ENCODE results near the gene TTC7B.

TTC7B gene

GRCh38 chr14:90545966-90546751 lies 270.1 kb downstream of the TTC7B start:
- Histone ChIP-seq H3K4me3 (ENCODE audit: low read depth in 1 of 5, low read length in 5 of 5) (no peak overlapping the region), H3K9ac (ENCODE audit: low read length in 5 of 5) (no peak overlapping the region), H3K9me3 (ENCODE audit: control insufficient read depth in 5 of 5, low read length in 5 of 5) (no peaks in the 10 kb centered on the region), H3K27ac (ENCODE audit: low read depth, low read length) (no peak overlapping the region), H3K4me1 (ENCODE audit: control insufficient read depth in 5 of 5, insufficient read depth in 5 of 5, low read length in 5 of 5) (peaks cover 0 to 14% (median 9%) of the 10 kb centered on the region in 5 donors), H3K36me3 (ENCODE audit: control insufficient read depth in 5 of 5, insufficient read depth in 5 of 5, low read length in 5 of 5) (peaks cover 0 to 37% (median 15%) of the 10 kb centered on the region in 5 donors), H3K27me3 (ENCODE audit: control insufficient read depth in 5 of 5, insufficient read depth in 4 of 5, low read length in 5 of 5) (no peaks in the 10 kb centered on the region)

GRCh38 chr14:90545382-90545781 lies 270.8 kb downstream of the TTC7B start:
- Histone ChIP-seq H3K9me3 (ENCODE audit: control insufficient read depth in 5 of 5, low read length in 5 of 5) (no peaks in the 10 kb centered on the region), H3K27ac (ENCODE audit: low read depth, low read length) (no peak overlapping the region), H3K9ac (ENCODE audit: low read length in 5 of 5) (no peak overlapping the region), H3K4me3 (ENCODE audit: low read depth in 1 of 5, low read length in 5 of 5) (no peak overlapping the region), H3K4me1 (ENCODE audit: control insufficient read depth in 5 of 5, insufficient read depth in 5 of 5, low read length in 5 of 5) (peaks cover 0 to 14% (median 9%) of the 10 kb centered on the region in 5 donors), H3K36me3 (ENCODE audit: control insufficient read depth in 5 of 5, insufficient read depth in 5 of 5, low read length in 5 of 5) (peaks cover 0 to 38% (median 18%) of the 10 kb centered on the region in 5 donors), H3K27me3 (ENCODE audit: control insufficient read depth in 5 of 5, insufficient read depth in 4 of 5, low read length in 5 of 5) (no peaks in the 10 kb centered on the region)

DNA sequence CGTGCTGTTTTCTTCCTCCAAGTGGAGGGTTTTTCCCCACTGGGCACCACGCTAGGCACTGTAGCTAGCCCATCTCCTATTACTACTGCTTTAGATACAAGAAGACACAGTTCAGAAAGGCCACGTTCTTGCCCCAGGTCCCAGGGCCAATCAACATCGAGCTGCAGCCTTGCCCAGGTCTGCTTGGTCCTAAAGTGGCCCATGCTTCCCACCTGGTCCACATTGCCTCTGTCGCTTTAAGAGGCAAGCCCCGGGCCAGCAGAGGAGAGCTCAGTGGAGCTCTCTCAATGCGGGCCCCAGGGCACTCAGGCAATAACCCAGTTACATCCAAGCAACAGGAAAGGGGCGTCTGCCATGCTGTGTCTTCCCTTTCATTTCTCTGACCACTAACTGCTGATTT lies 271.3 kb downstream of the TTC7B start:
- no peak overlapping the region for H3K4me3 ChIP-seq (ENCODE audit: low read depth in 1 of 5, low read length in 5 of 5)
- no peaks in the 10 kb centered on the region for H3K27me3 ChIP-seq (ENCODE audit: control insufficient read depth in 5 of 5, insufficient read depth in 4 of 5, low read length in 5 of 5)
- no peak overlapping the region for H3K9ac ChIP-seq (ENCODE audit: low read length in 5 of 5)
- H3K27ac ChIP-seq (ENCODE audit: low read depth, low read length), result no peak overlapping the region
- peaks cover 0 to 39% (median 20%) of the 10 kb centered on the region in 5 donors for H3K36me3 ChIP-seq (ENCODE audit: control insufficient read depth in 5 of 5, insufficient read depth in 5 of 5, low read length in 5 of 5)
- H3K9me3 ChIP-seq (ENCODE audit: control insufficient read depth in 5 of 5, low read length in 5 of 5), result no peaks in the 10 kb centered on the region
- H3K4me1 ChIP-seq (ENCODE audit: control insufficient read depth in 5 of 5, insufficient read depth in 5 of 5, low read length in 5 of 5), result peaks cover 0 to 14% (median 9%) of the 10 kb centered on the region in 5 donors

DNA sequence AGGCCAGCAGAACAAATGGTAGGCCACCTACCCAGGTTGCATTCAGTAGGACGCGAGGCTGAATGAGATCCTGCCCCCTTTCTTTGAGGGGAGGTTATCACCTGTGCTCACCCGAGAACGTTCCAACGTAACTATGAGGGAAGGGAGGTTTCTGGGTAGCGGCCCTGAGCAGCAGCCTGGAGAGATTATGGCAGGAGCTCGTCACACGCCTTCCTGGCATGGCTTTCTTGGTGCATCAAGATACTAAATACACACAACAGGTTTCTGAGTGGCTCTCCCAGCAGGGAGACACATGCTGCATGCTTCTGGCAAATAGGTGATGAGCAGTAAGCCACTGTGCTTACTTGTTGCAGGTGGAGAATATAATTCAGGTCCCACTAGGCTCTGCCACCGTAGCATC lies 271.7 kb downstream of the TTC7B start:
- Histone ChIP-seq H3K9me3 (ENCODE audit: control insufficient read depth in 5 of 5, low read length in 5 of 5) (no peaks in the 10 kb centered on the region), H3K4me1 (ENCODE audit: control insufficient read depth in 5 of 5, insufficient read depth in 5 of 5, low read length in 5 of 5) (peaks cover 0 to 14% (median 9%) of the 10 kb centered on the region in 5 donors), H3K36me3 (ENCODE audit: control insufficient read depth in 5 of 5, insufficient read depth in 5 of 5, low read length in 5 of 5) (peaks cover 0 to 43% (median 24%) of the 10 kb centered on the region in 5 donors), H3K4me3 (ENCODE audit: low read depth in 1 of 5, low read length in 5 of 5) (no peak overlapping the region), H3K9ac (ENCODE audit: low read length in 5 of 5) (no peak overlapping the region), H3K27me3 (ENCODE audit: control insufficient read depth in 5 of 5, insufficient read depth in 4 of 5, low read length in 5 of 5) (no peaks in the 10 kb centered on the region), H3K27ac (ENCODE audit: low read depth, low read length) (no peak overlapping the region)

GRCh38 chr14:90543876-90544275 lies 272.4 kb downstream of the TTC7B start:
- H3K36me3 ChIP-seq (ENCODE audit: control insufficient read depth in 5 of 5, insufficient read depth in 5 of 5, low read length in 5 of 5), result peaks cover 0 to 50% (median 31%) of the 10 kb centered on the region in 5 donors
- no peaks in the 10 kb centered on the region for H3K27me3 ChIP-seq (ENCODE audit: control insufficient read depth in 5 of 5, insufficient read depth in 4 of 5, low read length in 5 of 5)
- H3K4me3 ChIP-seq (ENCODE audit: low read depth in 1 of 5, low read length in 5 of 5), result no peak overlapping the region
- no peak overlapping the region for H3K9ac ChIP-seq (ENCODE audit: low read length in 5 of 5)
- no peak overlapping the region for H3K27ac ChIP-seq (ENCODE audit: low read depth, low read length)
- H3K4me1 ChIP-seq (ENCODE audit: control insufficient read depth in 5 of 5, insufficient read depth in 5 of 5, low read length in 5 of 5), result peaks cover 0 to 14% (median 9%) of the 10 kb centered on the region in 5 donors
- no peaks in the 10 kb centered on the region for H3K9me3 ChIP-seq (ENCODE audit: control insufficient read depth in 5 of 5, low read length in 5 of 5)

DNA sequence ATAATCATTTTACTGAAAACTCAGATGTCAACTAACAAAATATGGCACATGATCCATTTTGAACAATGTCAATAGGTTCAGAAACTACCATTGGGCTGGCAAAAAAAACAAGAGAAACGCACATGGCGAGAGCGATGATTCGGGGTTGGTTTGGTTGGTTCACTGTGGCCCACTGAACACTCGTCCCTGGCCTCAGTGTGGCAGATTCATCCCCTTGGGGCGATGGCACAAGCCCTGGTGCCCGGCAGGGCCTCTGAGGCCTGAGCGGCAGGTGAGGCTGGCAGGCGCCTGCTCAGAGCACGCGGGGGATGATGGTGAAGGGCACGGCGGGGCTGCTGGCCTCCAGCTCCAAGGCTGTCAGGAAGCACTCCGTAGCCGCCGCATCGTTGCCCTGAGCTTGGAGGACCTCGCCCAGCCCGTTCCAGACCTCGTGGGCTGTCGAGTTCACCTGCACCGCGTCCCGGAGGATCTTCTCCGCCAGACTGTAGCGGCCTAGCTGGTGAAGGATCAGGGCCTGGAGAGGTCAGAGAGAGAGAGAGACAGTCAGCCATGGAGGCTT lies 275.1 kb downstream of the TTC7B start:
- Histone ChIP-seq H3K9ac (ENCODE audit: low read length in 5 of 5) (no peak overlapping the region), H3K4me3 (ENCODE audit: low read depth in 1 of 5, low read length in 5 of 5) (no peak overlapping the region), H3K4me1 (ENCODE audit: control insufficient read depth in 5 of 5, insufficient read depth in 5 of 5, low read length in 5 of 5) (peaks cover 0 to 19% (median 13%) of the 10 kb centered on the region in 5 donors), H3K27ac (ENCODE audit: low read depth, low read length) (no peak overlapping the region), H3K36me3 (ENCODE audit: control insufficient read depth in 5 of 5, insufficient read depth in 5 of 5, low read length in 5 of 5) (peaks cover 0 to 50% (median 33%) of the 10 kb centered on the region in 5 donors), H3K9me3 (ENCODE audit: control insufficient read depth in 5 of 5, low read length in 5 of 5) (no peaks in the 10 kb centered on the region), H3K27me3 (ENCODE audit: control insufficient read depth in 5 of 5, insufficient read depth in 4 of 5, low read length in 5 of 5) (no peaks in the 10 kb centered on the region)

DNA sequence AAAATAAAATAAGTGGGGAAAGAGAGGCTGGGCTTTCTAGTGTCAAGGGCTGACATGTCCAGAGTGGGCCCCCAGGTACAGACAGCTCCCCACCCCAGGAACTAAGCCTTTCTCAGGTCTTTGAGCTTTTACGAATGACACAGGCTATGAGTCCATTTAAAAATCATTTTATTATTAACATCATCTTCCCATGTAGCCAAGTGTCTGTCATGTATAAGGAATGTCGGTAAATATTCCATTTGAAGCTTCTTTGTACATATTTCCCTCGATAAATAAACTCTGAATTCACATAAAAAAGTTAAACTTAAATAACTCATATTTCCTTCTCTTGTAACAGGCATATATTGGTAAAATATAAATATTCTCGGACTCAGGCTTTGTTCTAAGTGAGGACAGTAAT lies 275.8 kb downstream of the TTC7B start:
- Histone ChIP-seq H3K27me3 (ENCODE audit: control insufficient read depth in 5 of 5, insufficient read depth in 4 of 5, low read length in 5 of 5) (no peaks in the 10 kb centered on the region), H3K9ac (ENCODE audit: low read length in 5 of 5) (no peak overlapping the region), H3K4me1 (ENCODE audit: control insufficient read depth in 5 of 5, insufficient read depth in 5 of 5, low read length in 5 of 5) (peaks cover 0 to 22% (median 10%) of the 10 kb centered on the region in 5 donors), H3K36me3 (ENCODE audit: control insufficient read depth in 5 of 5, insufficient read depth in 5 of 5, low read length in 5 of 5) (peaks cover 0 to 50% (median 33%) of the 10 kb centered on the region in 5 donors), H3K9me3 (ENCODE audit: control insufficient read depth in 5 of 5, low read length in 5 of 5) (no peaks in the 10 kb centered on the region), H3K4me3 (ENCODE audit: low read depth in 1 of 5, low read length in 5 of 5) (no peak overlapping the region), H3K27ac (ENCODE audit: low read depth, low read length) (no peak overlapping the region)

DNA sequence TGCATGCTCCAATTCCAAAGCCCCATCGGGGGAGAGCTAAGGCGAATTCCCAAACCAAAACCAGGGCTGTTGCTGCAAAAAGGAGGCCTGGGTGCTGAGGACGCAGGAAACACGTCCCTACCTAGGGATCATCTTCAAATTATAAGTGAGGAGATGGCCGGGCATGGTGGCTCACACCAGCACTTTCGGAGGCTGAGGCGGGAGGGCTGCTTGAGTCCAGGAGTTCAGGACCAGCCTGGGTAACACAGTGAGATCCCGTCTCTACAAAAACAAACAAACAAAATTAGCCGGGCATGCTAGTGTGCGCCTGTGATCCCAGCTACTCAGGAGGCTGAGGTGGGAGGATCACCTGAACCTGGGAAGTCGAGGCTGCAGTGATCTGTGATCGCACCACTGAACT lies 276.2 kb downstream of the TTC7B start:
- Histone ChIP-seq H3K27ac (ENCODE audit: low read depth, low read length) (no peak overlapping the region), H3K9ac (ENCODE audit: low read length in 5 of 5) (no peak overlapping the region), H3K4me3 (ENCODE audit: low read depth in 1 of 5, low read length in 5 of 5) (no peak overlapping the region), H3K27me3 (ENCODE audit: control insufficient read depth in 5 of 5, insufficient read depth in 4 of 5, low read length in 5 of 5) (no peaks in the 10 kb centered on the region), H3K36me3 (ENCODE audit: control insufficient read depth in 5 of 5, insufficient read depth in 5 of 5, low read length in 5 of 5) (peaks cover 0 to 45% (median 33%) of the 10 kb centered on the region in 5 donors), H3K9me3 (ENCODE audit: control insufficient read depth in 5 of 5, low read length in 5 of 5) (no peaks in the 10 kb centered on the region), H3K4me1 (ENCODE audit: control insufficient read depth in 5 of 5, insufficient read depth in 5 of 5, low read length in 5 of 5) (peaks cover 0 to 26% (median 10%) of the 10 kb centered on the region in 5 donors)

- no peaks in the 10 kb centered on the region for H3K27me3 ChIP-seq (ENCODE audit: control insufficient read depth in 5 of 5, insufficient read depth in 4 of 5, low read length in 5 of 5)
Measured at GRCh38 chr14:90539496-90539775, 276.8 kb downstream of the TTC7B start.

DNA sequence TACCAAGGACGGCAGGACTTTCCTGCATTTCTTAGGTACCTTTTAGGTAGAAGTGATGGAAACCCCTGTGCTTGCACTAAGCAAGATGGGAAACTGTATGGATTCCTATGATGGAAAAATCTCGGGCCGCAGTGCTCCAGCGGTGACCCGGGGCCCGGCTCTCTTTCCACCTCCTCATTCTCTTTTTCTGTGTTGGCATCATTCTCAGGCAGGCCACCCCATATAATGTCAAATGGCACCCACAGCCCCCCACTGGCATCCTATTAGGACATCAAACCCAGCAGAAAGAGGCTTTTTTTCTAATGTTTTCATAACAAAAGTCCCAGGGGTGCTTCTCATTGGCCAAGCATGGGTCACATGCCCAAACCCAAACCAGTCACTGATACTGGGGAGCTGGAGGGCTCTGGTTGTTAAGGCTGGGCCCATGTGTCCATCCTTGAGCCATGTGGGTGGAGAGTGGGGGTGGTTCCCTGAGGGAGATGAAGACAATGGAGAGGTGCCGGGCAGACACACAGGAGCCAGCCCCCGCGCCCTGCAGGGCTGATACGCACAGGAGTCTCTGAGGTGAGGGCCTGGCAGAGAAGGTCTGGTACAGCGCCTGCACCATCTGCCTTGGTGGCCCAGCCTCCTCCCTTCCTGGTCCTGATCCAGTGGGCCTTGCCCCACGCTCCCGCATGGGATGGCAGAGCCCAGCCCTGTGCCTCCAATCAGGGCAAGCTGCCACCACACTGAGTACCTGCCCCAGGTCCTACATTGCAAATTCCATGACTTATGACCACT lies 277.3 kb downstream of the TTC7B start:
- Histone ChIP-seq H3K36me3 (ENCODE audit: control insufficient read depth in 5 of 5, insufficient read depth in 5 of 5, low read length in 5 of 5) (peaks cover 0 to 35% (median 23%) of the 10 kb centered on the region in 5 donors), H3K27ac (ENCODE audit: low read depth, low read length) (no peak overlapping the region), H3K9me3 (ENCODE audit: control insufficient read depth in 5 of 5, low read length in 5 of 5) (no peaks in the 10 kb centered on the region), H3K4me3 (ENCODE audit: low read depth in 1 of 5, low read length in 5 of 5) (no peak overlapping the region), H3K4me1 (ENCODE audit: control insufficient read depth in 5 of 5, insufficient read depth in 5 of 5, low read length in 5 of 5) (peaks cover 0 to 37% (median 19%) of the 10 kb centered on the region in 5 donors), H3K27me3 (ENCODE audit: control insufficient read depth in 5 of 5, insufficient read depth in 4 of 5, low read length in 5 of 5) (no peaks in the 10 kb centered on the region), H3K9ac (ENCODE audit: low read length in 5 of 5) (no peak overlapping the region)

More at GRCh38 chr14:90539496-90539775, 276.8 kb downstream of the TTC7B start:
- no peak overlapping the region for H3K27ac ChIP-seq (ENCODE audit: low read depth, low read length)
- H3K9me3 ChIP-seq (ENCODE audit: control insufficient read depth in 5 of 5, low read length in 5 of 5), result no peaks in the 10 kb centered on the region
- peaks cover 0 to 40% (median 29%) of the 10 kb centered on the region in 5 donors for H3K36me3 ChIP-seq (ENCODE audit: control insufficient read depth in 5 of 5, insufficient read depth in 5 of 5, low read length in 5 of 5)
- no peak overlapping the region for H3K9ac ChIP-seq (ENCODE audit: low read length in 5 of 5)
- H3K4me3 ChIP-seq (ENCODE audit: low read depth in 1 of 5, low read length in 5 of 5), result no peak overlapping the region
- peaks cover 0 to 31% (median 14%) of the 10 kb centered on the region in 5 donors for H3K4me1 ChIP-seq (ENCODE audit: control insufficient read depth in 5 of 5, insufficient read depth in 5 of 5, low read length in 5 of 5)
